Measurements from ENCODE around the gene DCST2.

The DCST2 gene

GRCh38 chr1:155033524-155033923, at the start of gene DCST2, which contains the start of gene DCST1:
TSS of gene DCST2 (minus strand) at chr1:155033781. CDS start at chr1:155033701, 80 bp downstream.
TSS of gene DCST1 (plus strand) at chr1:155033824. CDS start at chr1:155034037, 213 bp downstream.
- no peak for DNase-seq

DNA sequence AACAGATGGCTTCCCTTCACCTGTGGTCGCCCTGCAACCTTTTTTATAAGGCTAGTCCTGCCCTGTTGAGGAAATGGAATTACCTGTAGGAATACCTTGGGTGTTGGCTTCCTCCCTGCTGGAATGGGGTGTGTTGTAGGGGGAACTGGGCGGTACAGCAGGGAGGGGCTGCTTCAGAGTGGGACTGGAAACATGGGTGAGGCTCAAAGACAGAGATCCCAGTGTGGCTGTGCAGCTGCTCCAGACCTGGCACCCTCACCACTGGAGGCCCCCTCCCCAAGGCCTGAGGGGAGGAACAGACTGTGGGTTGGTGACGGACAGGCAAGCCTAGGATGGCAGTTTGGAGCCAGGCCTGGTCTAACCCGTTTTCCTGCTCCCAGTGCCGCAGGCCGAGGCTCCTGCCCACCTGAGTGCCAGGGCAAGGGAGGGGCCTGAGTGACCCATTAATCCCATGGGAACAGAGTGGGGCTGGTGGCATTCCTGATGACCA, 49.5 kb upstream of the DCST2 start:
- no peak for DNase-seq

GRCh38 chr1:155082301-155083051, 48.9 kb upstream of the DCST2 start:
- no peak for DNase-seq

DNA sequence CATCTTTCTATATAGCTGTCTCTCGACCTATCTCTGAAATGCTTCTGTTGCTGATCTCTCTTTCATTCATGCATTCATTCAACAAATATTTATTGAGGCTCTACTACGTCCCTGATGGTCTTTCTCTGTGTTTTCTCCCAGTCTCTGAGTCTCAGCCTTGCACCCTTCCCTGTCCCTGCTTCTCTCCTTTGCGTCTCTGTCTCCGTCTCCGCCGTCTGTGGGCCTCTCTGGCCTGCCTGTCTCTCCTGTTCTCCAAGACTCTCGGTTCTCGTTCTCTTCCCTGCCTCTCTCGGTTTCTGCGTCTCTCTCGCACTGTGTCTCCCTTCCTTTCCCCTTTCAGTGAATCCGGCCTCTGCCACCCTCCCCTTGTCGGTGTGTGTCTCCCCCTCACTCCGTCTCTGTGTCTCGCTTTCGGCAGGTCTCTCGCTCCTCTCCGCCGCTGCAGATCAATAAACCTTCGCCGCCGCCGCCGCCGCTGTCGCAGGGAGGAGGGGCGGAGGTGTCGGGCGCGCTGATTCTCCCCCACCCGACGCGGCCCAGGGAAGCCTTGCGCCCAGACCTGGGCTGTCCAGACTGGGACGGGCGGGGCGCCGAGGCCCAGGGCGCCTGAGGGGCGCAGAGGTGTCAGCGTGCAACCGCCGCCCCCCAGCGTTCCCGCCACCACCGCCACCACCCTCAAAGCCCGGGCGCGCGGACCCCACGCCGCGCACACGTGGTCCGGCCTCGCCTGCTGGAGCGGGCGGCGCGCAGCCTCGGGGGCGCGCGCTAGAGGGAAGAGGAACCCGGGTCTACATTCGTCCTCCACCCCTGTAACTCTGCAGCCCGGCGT, 48.1 kb upstream of the DCST2 start:
- DNase-seq, result no peak

GRCh38 chr1:155080312-155081228, 47.0 kb upstream of the DCST2 start:
- DNase-seq, result no peak

- no peak for DNase-seq
Measured at GRCh38 chr1:155079487-155080311, 46.1 kb upstream of the DCST2 start.

DNA sequence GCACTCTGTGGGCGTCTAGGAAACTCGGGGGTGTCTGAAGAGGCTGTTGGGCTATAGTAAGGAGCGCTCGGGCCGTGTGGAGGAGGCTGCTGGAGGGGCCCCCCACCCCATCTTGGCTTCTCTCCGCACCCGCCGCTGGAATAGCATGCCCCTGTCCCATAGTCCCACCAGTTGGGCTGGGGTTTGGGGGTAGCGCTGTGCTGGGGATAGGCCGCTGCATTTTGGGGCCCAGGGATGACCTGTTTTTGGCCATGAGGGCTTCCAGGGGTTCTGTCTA, 45.6 kb upstream of the DCST2 start:
- no peak for DNase-seq

DNA sequence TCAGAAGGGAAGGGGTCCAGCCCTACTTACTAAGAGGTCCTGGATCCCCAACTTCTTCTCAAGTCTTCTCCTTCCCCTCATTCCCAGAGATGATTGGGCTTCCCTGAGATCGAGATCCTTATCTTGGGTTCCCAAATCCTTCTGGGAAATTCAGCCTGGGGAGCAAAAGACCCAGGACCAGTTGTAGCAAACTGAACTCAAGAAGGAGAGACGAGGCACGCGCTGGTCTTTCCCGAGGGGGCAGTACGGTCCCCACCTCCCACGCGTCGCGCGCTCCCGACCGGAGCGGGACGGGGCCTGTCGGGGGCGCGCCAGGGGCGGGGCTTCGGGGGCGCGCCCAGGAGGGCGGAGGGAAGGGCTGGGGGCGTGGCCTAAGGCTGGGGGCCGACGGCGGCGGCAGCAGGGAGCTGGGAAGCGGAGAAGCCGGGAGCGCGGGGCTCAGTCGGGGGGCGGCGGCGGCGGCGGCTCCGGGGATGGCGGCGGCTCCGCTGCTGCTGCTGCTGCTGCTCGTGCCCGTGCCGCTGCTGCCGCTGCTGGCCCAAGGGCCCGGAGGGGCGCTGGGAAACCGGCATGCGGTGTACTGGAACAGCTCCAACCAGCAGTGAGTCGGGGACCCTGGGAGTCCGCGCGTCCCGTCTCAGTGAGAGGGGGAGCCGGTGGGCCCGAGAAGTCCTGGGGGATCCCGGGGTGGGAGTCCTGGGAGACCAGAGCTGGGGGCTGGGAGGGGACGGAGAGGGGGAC, 45.1 kb upstream of the DCST2 start, which contains the start of gene EFNA3:
Gene EFNA3, plus strand, starts transcription at position 369 of the 741 bp plus-strand sequence. Its CDS starts 105 bp downstream, at position 474.
- DNase-seq, result peak; percentile 52

DNA sequence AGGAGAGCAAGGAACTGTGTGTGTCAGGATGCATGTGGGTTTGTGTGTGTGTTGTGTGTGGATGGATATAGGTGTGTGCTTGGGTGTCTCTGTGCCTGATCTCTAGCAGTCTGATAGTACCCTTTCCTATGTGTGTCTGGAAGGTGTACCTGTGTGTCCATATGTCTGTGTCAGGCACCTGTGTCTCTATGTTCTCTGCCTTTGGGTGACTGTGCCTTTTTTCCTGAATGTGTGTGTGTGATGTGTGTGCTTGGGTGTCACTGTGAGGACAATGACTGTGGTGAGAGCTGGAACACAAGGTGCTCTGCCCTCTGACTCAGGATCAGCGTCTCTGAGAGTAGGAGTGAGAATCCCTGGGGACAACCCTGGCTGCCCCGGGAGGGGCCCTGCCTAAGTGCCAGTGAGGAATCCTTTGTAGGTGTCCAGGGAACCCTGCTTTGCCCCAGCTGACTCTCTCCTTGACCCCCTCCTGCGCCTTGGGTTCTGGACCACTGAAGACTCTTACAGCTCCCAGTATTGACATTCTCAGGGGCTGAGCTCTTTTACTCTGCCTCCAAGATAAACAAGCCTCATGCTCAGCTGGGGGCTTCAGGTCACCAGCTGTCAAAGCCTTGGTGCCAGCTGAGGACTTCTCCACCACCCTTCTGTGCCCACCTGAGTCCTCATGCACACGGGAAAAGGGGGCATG, 44.3 kb upstream of the DCST2 start:
- DNase-seq, result no peak

- DNase-seq, result no peak
Measured at GRCh38 chr1:155077346-155077745, 43.8 kb upstream of the DCST2 start.

- no peak for DNase-seq
Measured at GRCh38 chr1:155076371-155076770, 42.8 kb upstream of the DCST2 start.

GRCh38 chr1:155075535-155075934, 42.0 kb upstream of the DCST2 start:
- DNase-seq, result no peak

DNA sequence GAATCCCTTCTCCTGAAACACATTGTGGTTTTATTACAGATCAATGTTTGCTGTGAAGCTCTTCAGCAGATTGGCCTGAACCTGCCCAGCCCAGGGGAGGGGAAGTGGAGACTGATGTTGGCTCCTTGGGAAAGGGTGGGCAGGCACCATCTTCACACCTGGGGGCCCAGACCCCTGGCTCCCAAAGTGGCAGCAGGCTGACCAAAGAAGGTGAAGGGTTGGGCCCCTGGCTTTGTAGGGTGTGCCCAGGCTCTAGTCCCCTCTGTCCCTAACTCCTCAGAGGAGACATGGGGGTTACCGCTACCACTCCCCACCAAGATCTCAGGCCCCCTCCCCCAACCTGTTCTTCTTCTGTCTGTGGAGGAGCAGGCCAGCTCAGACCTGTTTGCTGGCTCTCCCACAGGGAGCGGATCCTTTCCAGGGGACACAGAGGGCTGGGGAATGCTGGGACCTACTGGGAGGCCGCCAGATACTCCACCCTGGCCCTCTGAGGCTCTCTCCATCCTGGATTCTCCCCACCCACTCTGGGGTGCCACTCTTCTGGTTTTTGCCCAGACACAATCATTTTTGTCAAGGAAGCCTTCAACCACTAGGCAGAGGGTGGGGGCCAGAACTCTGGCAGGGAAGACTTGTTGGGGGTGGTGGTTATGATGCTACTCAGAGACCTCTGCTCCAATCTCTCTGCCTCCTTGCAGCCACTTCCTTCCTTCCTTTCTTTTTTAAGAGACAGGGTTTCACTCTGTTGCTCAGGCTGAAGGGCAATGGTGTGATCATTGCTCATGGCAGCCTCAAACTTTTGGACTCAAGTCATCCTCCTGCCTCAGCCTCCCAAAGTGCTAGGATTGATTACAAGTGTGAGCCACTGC, 40.0 kb upstream of the DCST2 start:
- DNase-seq, result no peak

- no peak for DNase-seq
Measured at GRCh38 chr1:155072531-155073289, 39.1 kb upstream of the DCST2 start.

GRCh38 chr1:155071701-155072100, 38.1 kb upstream of the DCST2 start:
- DNase-seq, result no peak

DNA sequence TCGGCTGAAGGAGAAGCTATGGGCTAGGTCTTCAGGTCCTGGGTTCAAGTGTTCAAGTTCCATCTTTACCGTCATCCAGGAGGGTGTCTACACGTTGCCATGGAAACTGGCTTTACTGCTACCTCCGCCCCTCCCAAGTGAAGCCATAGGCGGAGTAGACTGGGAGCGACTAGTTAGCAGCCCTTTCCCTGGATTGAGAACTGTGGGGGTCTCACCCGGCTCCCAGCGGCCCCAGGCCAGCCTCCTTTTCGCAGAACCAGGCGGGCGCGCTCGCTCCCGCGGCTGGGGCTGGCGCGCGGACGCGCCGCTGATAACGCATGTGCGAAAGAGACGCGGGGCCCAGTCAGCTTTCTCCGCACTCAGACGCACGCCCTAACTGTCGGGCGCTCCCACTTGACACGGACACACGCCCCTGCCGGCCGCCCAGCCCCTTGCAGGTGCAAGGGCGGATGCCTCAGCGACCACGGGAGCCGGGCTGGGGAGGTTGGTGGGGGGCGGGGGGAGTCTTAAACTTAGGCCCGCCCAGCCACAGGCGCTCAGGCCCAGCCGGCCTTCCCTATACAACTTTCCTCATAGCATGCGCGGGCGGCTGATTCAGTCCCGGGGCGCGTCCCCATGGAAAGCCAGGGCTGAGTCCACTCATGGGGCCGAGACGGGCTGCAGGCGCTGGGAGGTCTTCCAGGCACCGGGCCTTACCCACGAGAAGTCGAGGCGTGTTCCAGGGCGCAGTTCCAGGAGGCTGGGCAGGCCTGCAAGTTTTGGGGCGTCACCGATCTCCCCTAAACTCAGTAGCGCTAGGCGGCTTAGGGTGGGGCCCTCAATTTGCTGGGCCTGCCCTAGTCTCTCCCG, 37.4 kb upstream of the DCST2 start:
- peak; percentile 56 for DNase-seq

- no peak for DNase-seq
Measured at GRCh38 chr1:155070158-155070621, 36.6 kb upstream of the DCST2 start.

Data from midbrain (tissue), 1 donor.